GM21717 (cell line): ENCODE measurements around the gene ADCY5.

ENCODE experiments used
- ATAC-seq: cut with Tn5 transposase; IDR thresholded peaks from one replicate; pipeline ENCODE4 v1.9.1; 2021; ENCODE audit warnings: mild to moderate bottlenecking, moderate library complexity; ENCODE audit not compliant: unreplicated experiment

Gene ADCY5

DNA sequence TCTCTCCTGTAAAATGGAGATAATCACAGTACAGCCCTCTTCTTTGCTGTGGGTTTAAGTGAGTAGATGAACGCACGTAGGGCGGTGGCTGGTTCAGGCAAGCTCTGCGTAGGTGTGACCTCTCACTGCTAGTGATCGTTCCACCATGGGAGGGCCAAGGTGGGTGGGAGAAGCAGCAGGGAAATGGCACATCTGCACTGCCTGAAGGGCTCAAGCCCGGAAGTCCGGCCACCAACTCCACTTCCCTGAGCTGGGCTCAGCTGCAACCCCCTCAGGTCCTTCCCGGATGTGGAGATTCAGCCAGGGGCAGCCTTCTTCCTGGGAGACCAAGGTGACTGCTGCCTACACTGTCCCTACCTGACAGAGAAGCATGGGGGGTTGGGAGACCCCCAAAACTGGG is 102.9 kb downstream of the ADCY5 start:
- no peak for ATAC-seq

DNA sequence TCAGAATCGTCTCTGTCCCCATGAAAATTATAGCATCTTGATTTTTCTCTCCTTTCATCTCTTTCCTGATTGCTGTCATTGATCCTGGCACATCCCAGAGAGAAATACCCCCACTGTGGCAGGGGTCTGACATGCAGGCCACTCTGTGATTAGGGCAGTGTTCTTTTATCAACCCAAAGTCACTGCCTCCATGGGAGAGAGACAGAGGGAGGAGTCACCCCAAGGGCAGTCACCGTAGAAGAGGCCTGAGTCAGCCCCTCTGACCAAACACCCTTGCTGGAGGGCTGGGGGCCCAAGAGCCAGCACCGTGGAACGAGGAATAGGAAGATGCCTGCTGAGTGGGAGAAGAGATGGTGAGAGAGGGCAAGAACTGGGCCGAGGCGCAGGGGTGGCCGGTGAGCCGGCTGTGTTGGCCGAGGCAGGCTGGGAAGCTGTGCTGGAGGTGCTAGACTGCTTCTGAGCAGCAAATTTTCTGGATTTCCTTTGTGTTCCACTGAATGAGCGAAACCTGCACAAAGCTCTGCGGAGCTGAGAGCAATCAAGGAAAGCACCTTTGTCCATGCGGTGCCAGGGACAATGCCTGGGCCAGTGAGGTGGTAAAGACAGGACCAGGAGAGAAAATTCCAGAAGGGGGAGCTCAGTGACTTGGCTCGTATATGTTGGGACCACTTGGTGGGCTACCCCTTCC is 103.8 kb downstream of the ADCY5 start:
- ATAC-seq, result no peak

DNA sequence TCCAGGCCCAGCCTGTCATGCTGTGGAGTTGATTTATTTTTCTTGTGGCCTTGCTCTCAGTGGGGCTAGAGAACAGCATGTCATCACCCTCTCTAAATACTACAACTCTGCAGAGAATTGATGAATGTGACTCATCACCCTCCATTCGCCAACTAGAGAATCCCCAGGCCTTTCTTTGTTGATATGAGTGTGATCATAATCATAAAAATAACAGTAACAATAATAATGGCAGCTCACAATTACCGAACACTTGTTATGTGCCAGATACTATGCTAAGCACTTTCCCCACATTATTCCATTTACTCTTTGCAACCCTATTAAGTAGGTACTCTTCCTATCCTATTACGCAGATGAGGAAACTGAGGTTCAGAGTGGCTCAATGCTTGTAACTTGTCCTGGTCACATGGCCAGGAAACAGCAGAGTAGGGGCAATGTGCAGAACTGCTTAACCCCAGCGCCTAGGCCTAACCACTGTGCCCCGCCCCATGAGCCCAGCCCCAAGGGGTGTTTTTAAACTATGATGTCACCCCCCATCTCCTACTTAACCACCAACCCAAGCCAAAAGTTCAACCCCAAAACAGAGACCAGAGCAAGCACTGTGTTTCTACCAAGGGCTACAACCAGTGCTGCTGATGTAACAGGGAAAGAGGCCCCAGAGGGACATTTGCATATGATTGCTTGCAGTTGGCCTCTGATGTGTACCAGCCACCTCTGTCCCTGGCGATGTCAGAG is 104.5 kb downstream of the ADCY5 start:
- no peak for ATAC-seq

DNA sequence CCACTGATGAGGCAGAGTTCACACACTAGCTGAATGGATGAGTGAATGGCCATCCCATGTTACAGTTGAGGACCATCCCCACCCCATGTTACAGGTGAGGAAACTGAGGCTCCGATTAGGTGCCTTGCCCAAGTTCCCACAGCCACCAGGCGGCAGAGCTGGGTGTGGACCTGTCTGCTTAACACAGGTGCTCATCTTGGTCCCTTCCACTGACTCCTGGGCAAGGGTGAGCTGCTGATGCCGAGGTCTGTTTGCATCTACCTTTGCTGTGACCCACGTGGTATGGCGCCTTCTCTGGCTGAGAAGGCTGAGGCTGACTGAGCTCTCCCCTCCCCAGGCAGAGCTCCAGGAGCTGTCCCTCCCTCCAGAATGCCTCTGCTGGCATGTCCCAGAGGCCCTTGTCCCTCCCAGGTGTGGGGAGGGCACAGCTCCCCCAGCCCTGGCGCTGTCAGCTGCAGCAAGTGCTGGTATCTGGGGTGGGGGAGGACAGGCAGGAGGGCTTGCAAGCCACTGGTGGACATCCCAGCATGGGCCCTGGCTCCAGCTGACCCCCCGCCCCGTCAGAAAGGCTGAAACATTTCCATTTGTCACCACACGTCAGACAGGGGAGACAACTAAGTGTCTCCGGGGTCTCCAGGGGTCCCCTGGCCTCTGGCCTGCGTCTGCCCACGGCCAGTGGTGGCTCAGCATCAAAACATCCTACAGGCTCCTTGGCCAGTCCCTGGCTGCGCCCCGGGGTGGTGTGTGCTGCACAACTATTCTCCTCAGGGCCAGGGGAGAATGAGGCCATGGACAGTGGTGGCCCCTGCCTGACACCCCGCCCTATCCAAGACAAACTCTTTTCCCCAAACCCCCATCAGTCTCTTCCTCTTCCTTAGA is 105.4 kb downstream of the ADCY5 start:
- no peak for ATAC-seq

DNA sequence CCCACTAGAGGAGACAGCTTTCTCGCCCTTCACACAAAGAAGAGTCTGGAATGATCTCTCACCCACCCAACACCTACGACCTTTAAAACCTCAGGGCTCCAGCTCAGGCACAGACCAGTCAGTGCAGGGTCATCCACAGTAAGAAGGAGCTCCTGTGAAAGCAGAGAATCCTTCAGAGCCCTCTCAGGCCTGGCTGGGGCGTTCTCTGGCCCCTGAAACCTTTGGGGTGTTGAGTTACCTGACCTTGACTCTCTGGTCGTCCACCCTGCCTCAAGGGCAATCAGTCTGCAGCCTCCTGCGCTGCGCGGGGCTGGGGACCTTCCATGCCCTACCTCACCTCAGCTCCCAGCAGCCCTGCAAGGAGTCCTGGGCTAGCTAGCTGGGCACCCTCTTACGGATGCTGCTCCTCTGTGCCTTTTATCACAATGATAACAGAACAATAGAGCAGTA is 106.2 kb downstream of the ADCY5 start:
- ATAC-seq, result no peak

DNA sequence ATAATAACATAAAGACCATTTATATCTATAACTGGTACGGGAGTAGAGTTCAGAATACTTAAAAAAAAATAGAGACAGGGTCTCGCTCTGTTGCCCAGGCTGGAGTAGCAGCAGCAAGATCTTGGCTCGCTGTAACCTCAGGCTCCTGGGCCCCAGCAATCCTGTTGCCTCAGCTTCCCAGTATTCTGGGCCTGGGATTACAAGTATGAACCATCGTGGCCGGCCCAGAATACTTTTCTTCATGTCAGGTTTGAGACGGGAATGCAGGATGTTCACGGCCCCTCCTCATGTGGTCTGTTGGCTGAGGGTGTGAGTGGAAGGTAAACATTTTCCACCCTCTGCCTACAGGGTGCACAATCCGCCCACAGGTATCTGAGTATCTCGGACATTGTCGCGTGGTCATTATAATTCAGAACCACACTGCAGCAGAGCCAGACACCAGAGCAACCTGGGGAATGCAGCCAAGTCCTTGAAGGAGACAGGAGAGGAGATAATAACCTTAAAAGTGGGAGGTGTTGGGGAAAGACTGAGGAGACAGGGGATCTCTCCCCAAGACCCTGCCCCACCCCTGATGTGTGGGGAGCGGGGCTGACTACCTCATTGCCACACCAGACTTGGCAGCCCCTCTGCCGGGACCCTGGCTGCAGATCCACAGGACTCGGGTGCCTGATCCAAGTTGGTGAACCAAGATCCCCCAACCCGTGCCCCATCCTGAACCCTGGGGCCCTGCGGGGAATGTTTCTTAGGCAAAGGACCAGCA is 106.8 kb downstream of the ADCY5 start:
- ATAC-seq, result no peak

DNA sequence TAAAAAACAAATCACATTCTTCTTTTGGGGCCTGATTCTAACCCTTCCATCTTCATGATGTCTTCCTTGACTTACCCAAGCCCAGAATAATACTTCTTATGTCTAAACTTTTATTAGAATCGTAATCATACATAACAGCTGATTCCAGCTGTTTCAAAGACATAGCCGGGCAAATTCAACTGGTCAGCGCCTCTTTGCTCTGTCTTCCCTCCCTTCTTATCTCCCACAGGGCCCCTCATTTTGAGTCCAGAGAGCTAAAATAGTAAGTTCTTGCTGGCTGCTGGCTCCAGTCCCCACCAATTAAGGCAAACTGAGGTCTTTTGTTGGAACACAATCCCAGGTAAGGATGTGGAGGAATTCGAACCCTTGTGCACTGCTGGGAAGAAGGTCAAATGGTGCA is 108.6 kb downstream of the ADCY5 start:
- ATAC-seq, result no peak

GRCh38 chr3:123339302-123339701 is 109.6 kb downstream of the ADCY5 start:
- ATAC-seq, result no peak

GRCh38 chr3:123338620-123339061 is 110.2 kb downstream of the ADCY5 start:
- ATAC-seq, result no peak

GRCh38 chr3:123337948-123338619 is 110.8 kb downstream of the ADCY5 start:
- no peak for ATAC-seq

DNA sequence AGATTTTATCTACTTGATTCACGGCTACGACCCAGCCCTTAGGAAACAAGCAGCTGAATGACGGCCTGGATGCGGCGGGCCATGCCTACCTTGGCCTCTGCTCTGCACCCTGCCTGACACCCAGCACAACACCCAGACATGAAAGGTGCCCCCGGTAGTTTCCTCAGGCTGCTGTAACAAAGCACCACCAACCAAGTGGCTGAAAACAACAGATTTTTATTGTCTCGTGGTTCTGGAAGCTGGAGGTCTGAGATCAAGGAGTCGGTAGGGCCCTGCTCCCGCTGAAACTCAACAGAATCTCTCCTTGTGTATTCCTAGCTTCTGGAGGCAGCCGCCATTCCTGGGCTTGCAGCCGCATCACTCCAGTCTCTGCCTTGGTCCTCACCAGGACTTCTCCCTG is 111.7 kb downstream of the ADCY5 start:
- no peak for ATAC-seq

DNA sequence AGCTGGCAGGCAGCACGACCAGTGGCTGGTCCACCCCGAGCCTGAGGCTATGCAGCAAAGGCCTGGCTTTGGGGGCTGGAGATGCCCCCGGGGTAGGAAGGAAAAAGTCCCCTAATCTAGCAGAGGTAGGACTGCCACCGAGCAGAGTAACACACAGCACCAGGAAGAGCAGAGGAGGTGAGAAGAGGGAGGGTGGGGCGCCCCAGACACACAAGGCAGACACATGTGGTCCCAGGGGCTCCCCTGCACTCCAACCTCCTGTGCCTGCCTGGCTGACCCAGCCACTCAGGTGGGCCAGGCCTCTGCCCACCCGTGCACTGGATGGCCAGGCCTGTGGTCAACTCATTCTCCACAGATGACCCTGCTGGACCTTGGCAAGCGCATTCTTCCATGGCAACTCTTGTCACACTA is 112.4 kb downstream of the ADCY5 start:
- no peak for ATAC-seq

DNA sequence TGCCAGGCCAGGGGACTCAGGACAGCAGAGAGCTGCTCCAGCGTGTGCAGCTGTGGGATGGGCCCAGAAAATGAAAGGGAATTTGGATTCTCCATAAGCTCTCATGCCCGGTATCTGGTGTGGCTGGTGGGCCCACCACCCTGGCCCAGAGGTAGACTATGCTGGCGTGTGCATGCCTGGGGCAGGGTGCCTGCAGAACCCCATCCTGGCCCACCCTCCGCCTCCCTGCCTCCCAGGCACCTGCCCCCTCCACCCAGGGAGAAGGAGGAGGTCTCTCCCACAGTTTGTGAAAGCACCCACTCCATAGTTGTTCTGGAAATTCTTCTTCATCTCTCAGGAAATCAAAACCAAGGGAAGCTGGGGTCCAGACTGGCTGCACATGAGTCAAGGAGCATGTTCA is 112.9 kb downstream of the ADCY5 start:
- ATAC-seq, result no peak

DNA sequence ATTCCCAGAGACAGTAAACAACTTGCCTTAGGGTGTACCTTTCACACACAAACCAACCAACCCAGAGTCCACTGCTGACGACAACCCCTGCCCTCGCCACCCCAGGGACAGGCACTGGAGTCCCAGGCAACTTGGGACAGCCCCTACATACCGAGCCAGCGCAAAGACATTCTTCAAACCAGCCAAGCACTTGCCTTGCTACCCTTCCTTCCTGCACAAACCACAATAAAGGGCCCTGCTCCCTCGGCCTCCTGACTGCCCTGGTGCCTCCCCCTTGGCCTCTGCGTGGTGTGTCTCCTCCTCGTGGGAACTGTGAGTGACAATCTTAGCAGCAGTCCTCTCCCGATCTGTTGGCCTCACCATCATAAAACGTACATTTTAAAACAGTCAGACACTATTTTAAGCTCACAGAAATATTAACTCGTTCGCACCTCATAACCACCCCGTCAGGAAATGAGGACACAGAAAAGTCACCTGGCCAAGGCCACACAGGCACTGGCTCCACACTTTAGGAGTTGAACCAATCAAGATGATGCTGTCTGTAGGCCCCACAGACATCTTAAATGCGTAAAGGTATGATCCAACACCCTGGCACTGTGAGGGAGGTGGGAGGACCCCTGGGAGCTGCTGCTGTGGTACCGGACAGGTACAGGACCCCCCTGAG is 113.8 kb downstream of the ADCY5 start:
- no peak for ATAC-seq

DNA sequence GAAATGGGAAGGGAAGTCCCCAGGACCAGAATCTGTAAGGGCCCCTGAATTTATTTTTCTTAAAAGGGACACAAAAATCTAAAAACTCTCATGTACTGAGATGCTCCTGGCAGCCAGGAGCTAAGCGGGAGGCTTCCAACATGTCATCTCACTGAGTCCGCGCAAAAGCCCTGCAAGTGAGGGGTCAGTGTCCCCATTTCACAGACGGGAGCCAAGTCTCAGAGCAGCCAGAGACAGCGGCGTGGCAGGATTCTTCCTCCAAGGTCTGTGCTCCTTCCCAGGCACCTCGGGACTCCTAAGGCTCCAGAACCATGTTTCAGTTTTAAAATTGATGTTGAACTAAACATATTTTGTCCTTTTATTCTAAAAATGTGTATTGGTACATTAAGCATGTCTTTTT is 114.8 kb downstream of the ADCY5 start:
- no peak for ATAC-seq

GRCh38 chr3:123333401-123333800 is 115.5 kb downstream of the ADCY5 start:
- ATAC-seq, result no peak

GRCh38 chr3:123332124-123332641 is 116.7 kb downstream of the ADCY5 start:
- ATAC-seq, result no peak

DNA sequence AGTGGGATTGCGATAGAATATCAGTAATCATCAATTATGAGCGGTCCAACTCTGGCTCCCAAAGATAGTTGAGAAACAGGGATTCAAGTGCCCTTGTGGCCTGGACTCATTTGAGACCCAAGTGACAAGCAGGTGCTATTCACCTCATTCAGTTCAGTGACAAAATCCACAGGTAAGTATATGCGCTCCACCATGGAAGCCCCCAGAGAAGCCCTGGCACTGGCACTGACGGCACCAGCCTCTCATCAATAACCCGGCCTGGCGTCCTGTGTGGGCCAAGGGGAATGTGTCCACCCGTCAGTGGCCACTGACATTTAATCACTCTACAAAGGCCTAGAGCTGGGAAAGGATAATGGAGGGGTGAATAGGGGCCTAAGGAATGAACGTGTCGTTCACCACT is 117.2 kb downstream of the ADCY5 start:
- no peak for ATAC-seq

GRCh38 chr3:123331006-123331405 is 117.9 kb downstream of the ADCY5 start:
- no peak for ATAC-seq
